GM10266 (cell line): ENCODE data around the gene MAPK11.

Source experiments
- DNase-seq: peaks from one replicate; pipeline ENCODE4 v3.0.0; 2012; ENCODE audit errors: extremely low spot score
- TF ChIP-seq, protein P1 (sequence below): IDR thresholded peaks from 2 replicates; pipeline ENCODE4 v1.5.1; 2012; ENCODE audit warnings: mild to moderate bottlenecking, low read depth; ENCODE audit not compliant: control insufficient read depth, insufficient read depth; ENCODE audit errors: missing control alignments

The MAPK11 gene

DNA sequence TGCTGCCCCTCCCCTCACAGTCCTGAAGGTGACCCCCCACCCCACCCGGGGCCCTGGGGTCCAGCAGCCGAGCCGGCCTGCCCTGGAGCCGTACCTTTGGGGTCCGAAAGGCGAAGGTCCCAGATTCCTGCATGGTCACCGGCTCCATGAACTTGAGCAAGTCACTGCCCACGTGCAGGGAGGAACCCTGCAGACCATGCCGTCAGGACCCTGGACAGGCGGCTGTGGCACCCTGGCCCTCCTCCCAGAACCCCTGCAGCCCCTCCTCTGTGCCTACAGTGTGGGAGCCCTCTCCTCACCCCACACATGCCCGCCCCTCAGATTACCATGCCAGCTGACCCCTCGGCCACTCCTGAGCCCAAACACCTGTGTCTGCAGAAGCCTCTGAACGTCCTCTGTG is 14.3 kb upstream of the MAPK11 start:
- no peak for DNase-seq
- TF ChIP-seq, protein P1, sequence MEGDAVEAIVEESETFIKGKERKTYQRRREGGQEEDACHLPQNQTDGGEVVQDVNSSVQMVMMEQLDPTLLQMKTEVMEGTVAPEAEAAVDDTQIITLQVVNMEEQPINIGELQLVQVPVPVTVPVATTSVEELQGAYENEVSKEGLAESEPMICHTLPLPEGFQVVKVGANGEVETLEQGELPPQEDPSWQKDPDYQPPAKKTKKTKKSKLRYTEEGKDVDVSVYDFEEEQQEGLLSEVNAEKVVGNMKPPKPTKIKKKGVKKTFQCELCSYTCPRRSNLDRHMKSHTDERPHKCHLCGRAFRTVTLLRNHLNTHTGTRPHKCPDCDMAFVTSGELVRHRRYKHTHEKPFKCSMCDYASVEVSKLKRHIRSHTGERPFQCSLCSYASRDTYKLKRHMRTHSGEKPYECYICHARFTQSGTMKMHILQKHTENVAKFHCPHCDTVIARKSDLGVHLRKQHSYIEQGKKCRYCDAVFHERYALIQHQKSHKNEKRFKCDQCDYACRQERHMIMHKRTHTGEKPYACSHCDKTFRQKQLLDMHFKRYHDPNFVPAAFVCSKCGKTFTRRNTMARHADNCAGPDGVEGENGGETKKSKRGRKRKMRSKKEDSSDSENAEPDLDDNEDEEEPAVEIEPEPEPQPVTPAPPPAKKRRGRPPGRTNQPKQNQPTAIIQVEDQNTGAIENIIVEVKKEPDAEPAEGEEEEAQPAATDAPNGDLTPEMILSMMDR = no peak

DNA sequence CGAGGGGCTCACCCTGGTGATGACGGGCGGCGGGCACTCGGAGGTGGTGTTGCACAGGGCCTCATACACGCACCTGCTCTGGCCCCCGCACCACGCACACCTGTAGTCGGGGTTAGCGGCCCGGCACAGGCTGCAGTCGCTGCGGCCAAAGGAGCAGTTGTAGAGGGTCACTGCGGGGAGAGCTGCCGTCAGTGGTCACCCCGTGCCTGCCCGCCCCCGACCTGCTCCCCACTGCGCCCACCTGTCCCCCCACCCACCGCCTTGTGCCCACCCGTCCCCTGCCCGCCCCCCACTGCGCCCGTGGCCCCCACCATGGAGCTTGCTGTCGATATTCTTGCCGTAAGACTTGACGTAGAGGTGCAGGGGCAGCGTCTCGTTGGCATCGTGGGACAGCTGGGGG is 13.6 kb upstream of the MAPK11 start:
- no peak for DNase-seq
- TF ChIP-seq, protein P1 = no peak

DNA sequence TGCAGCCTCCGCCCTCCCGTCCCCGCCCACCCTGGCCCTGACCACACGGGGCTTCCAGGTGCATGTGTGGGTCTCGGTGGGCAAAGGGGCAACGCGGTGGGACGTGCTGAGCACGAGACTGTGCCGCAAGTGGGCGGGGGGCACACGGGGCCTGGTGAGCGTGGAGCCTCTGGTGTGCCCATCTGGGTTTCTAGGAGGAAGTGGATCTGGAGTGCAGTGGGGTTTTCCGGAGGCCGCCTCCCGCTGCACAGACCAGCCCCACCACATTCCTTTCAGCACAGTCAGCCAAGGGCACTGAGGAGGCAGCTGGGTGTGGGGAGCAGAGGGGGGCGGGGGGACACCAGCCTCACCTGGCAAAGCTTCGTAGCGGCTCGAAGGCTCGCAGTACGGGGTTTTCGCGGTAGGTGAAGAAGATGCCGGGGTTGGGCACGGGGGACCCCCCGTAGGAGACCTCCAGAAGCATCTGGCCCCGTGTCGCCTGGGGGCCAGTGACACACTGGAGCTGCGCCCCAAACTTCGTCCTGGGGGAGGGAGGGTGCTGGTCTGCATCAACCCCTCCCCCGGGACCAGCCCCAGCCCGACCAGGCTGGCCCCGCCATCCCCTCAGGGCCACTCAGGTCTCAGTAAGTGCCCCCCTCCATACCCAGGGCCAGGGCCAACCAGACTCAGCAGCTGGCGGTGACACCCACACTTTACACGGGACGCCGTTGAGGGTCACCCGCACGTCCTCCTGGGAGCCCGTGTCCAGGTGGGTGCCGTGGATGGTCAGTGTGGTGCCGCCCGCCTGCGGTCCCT is 12.4 kb upstream of the MAPK11 start:
- TF ChIP-seq, protein P1 = no peak
- no peak for DNase-seq

DNA sequence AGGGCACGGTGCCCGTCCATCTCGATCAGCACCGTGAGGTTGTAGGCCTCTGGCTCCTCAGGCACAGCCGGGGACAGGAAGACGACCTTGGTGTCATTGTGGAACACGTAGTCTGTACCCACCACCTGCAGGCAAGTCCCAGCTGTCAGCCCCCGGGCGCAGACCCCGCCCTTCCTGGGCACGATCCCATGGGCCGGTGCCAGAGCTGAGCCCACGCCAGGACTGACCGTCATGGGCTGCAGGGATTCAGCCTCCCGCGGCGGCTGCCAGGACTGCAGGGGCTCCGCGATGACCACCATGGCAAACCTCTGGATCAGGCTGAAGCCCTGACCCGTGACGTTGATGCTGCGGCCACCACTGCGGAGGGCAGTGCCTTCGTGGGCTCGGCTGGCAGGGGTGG is 11.8 kb upstream of the MAPK11 start:
- DNase-seq = no peak

DNA sequence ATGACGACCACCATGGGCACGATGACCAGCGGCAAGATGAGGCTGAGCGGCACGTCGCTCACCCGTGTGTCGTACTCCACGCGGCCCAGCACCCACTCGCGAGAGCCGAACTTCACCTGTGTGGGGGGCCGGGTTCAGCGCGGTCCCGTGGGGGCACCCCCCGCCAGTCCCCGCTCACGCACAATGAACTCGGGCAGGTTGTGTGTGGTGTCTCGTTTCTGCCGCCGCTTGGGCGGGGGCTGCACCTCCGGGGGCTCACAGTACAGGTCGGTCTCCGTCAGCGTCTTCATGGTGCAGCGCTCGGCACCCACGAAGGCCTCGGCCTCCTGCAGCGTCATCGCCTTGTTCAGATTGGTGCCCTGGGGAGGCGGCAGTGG is 11.2 kb upstream of the MAPK11 start:
- DNase-seq = no peak
- TF ChIP-seq, protein P1 = no peak

More for the DNA sequence above, 11.8 kb upstream of the MAPK11 start:
- TF ChIP-seq, protein P1 = no peak

DNA sequence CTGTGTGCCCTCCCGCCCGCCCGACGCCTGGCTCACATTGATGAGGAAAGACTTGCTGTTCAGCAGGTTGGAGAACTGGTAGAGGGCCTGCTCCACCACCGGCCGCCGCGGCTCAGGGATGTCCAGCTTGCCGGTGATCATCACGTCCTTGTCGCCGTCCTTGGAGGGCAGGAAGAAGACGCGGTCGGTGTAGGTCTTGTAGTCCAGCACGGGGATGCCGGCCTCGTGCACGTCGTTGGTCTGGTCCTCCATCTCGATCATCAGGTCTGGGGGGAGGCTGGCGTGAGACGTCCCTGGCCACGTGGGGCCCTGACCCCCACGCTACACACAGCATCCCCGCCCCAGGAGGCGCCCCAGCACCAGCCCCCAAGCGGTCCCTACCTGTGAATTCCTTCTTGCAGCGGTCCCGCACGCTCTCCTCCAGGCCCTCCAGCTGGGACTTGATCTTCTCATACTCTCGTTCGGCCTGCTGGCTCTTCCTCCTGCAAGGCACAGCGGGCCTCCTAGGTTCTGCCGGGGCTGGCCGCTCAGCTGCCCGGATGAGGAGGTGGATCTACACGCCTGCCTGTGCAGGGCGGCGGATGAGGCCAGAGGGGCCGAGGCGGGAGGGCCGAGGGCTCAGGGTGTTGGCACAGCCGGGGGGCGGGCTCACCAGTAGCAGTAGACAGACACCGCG is 10.7 kb upstream of the MAPK11 start:
- TF ChIP-seq, protein P1 = no peak
- no peak for DNase-seq
